ENCODE data around the gene LTA. TPM values are rescaled to one million over a fixed set of nuclear protein-coding genes. Genes with fewer than 3 reads are reported as not detected.
A peak's percentile ranks its signal among the peaks of the same experiment; 100 is the strongest.

LTA gene
- total RNA-seq, 1 experiment from 2014 or later, result not detected

DNA sequence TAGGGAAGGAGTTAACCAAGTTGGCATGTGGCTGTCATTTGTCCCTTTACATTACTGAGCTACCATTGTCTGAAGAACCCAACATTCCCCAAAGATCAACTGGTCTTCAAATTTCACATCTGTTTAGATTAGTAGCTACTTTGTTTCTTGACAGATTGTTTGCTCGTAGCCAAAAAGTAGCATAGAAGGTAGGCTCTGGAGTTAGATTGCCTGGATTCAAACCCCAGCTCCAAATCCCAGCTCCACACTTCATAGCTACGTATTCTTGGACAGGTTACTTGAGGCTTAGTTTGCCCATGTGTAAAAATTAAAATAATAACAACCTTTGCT, 23.6 kb upstream of the LTA start:
- Histone ChIP-seq H2AFZ (ENCODE audit: low read length) (no peak overlapping the region), H3K4me2 (ENCODE audit: insufficient read depth, insufficient read length, low read length) (no peak overlapping the region), H2BK15ac (ENCODE audit: low read depth, low read length) (no peak overlapping the region), H3K79me2 (ENCODE audit: insufficient read depth, low read length) (no peaks in the 10 kb centered on the region; the same call in 1 of the 2 replicates), H3K27me3 (ENCODE audit: insufficient read depth, low read length) (no peaks in the 10 kb centered on the region), H4K8ac (replicated peaks; ENCODE audit: insufficient read length, low read depth, low read length) (no peak overlapping the region), H2BK20ac (ENCODE audit: low read depth, low read length, poor library complexity, severe bottlenecking) (no peak overlapping the region), H3K4ac (ENCODE audit: low read depth, low read length) (no peak overlapping the region), H4K20me1 (ENCODE audit: control insufficient read depth, insufficient read depth, insufficient read length) (no peaks in the 10 kb centered on the region), H3K79me1 (ENCODE audit: insufficient read depth, low read depth, low read length, poor library complexity, severe bottlenecking) (peaks cover 3% of the 10 kb centered on the region), H3K9ac (ENCODE audit: extremely low read depth, insufficient read length, low read length) (no peak overlapping the region), H2BK5ac (ENCODE audit: insufficient read length, low read length) (no peak overlapping the region), H3K27ac (ENCODE audit: insufficient read length, low read depth, low read length) (no peak overlapping the region), H3K23ac (ENCODE audit: insufficient read length, low read depth, low read length) (no peak overlapping the region), H3K9me3 (ENCODE audit: control insufficient read depth, low read depth, low read length) (no peaks in the 10 kb centered on the region), H2AK5ac (ENCODE audit: insufficient read length, low read length) (no peak overlapping the region), H4K5ac (ENCODE audit: insufficient read length, low read depth, low read length) (no peak overlapping the region), H3K23me2 (ENCODE audit: insufficient read length, low read depth, low read length, poor library complexity, severe bottlenecking) (no peaks in the 10 kb centered on the region), H3K18ac (ENCODE audit: insufficient read length, low read depth, low read length) (no peak overlapping the region), H4K91ac (ENCODE audit: insufficient read length, low read depth, low read length) (no peak overlapping the region), H3T11ph (ENCODE audit: low read length) (no peak overlapping the region), H3K4me1 (ENCODE audit: insufficient read depth, low read length) (no peaks in the 10 kb centered on the region; the same call in 1 of the 2 replicates), H2BK120ac (ENCODE audit: low read depth, low read length, poor library complexity, severe bottlenecking) (no peak overlapping the region), H3K56ac (ENCODE audit: insufficient read length, low read depth, low read length) (no peak overlapping the region), H3K14ac (ENCODE audit: insufficient read depth, low read length) (no peak overlapping the region), H2BK12ac (ENCODE audit: insufficient read length, low read depth, low read length) (no peak overlapping the region)
- no peak for DNase-seq
- Mint-ChIP-seq H3K9me3 (no peaks in the 10 kb centered on the region), H3K27me3 (ENCODE audit: low read depth) (no peaks in the 10 kb centered on the region), H3K4me1 (peaks cover 13 to 25% of the 10 kb centered on the region in 2 experiments), H3K27ac (peak overlapping the region in 1 of 3 experiments; percentile 33; a peak in 1 of 7 replicates), H3K4me3 (peak overlapping the region in 1 of 2 experiments; percentile 70; a peak in 2 of 5 replicates), H3K36me3 (ENCODE audit: insufficient read depth in 1 of 3, low read depth in 3 of 3) (peaks cover 6 to 32% (median 23%) of the 10 kb centered on the region in 3 experiments; a peak in 6 of 7 replicates)
- TF ChIP-seq, protein P1, sequence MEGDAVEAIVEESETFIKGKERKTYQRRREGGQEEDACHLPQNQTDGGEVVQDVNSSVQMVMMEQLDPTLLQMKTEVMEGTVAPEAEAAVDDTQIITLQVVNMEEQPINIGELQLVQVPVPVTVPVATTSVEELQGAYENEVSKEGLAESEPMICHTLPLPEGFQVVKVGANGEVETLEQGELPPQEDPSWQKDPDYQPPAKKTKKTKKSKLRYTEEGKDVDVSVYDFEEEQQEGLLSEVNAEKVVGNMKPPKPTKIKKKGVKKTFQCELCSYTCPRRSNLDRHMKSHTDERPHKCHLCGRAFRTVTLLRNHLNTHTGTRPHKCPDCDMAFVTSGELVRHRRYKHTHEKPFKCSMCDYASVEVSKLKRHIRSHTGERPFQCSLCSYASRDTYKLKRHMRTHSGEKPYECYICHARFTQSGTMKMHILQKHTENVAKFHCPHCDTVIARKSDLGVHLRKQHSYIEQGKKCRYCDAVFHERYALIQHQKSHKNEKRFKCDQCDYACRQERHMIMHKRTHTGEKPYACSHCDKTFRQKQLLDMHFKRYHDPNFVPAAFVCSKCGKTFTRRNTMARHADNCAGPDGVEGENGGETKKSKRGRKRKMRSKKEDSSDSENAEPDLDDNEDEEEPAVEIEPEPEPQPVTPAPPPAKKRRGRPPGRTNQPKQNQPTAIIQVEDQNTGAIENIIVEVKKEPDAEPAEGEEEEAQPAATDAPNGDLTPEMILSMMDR (conservative IDR thresholded peaks at IDR 0.05), result no peak
- WGBS (ENCODE audit: extremely low coverage, insufficient read length, low lambda C conversion rate), result no CpG with 5 or more reads among the region's 2 CpGs

Data from H9 (cell line).